T-helper 2 cell treated with Interferon-gamma antibody and Interleukin-4, amounts not matched to agents 100 ng/mL and 5 ng/mL, for 36 hours (primary cell): ENCODE results near the gene ZNF212. TPM values are rescaled to one million over a fixed set of nuclear protein-coding genes. Genes with fewer than 3 reads are reported as not detected.

Source experiments
- intact Hi-C: fragments of 100-400 bp; cut with micrococcal nuclease; formaldehyde crosslinking; loops from one replicate; pipeline ENCODE4 v1.15.1; 2023
- total RNA-seq: library from RNA; stranded (reverse); gene quantifications from 2 replicates; pipeline ENCODE4 v1.2.3, GENCODE V29; 2022

ZNF212 gene
- total RNA-seq: 10.2 and 12.5 TPM in 2 replicates

- intact Hi-C loops: loop anchor here (1.0 to 2.0 kb wide), 8 partner anchors 23 to 385 kb away; partner anchors contain the start of genes ZNF398, ZNF425, ZNF746 and ZNF783
Measured at GRCh38 chr7:149239345-149240143, at the start of gene ZNF212. TSS of gene ZNF212 (plus strand) at chr7:149239651. CDS start at chr7:149239779, 128 bp downstream.

GRCh38 chr7:149191851-149192250, 47.6 kb upstream of the ZNF212 start:
- intact Hi-C loops: no loop called here

GRCh38 chr7:149194799-149195179, 44.7 kb upstream of the ZNF212 start:
- intact Hi-C loops: loop anchor here (1.0 to 5.0 kb wide), 5 partner anchors 47 to 303 kb away; partner anchors contain the start of genes ZNF398, ZNF425 and ZNF746

- intact Hi-C loops: loop anchor here (1.0 to 5.0 kb wide), 7 partner anchors 14 to 302 kb away; partner anchors contain the start of genes ZNF212, ZNF398, ZNF425 and ZNF746
Measured at GRCh38 chr7:149195180-149196150, 44.0 kb upstream of the ZNF212 start, which contains the start of gene ZNF282. TSS of gene ZNF282 (plus strand) at chr7:149195546. CDS start at chr7:149195590, 44 bp downstream.

GRCh38 chr7:149196151-149196704, 43.2 kb upstream of the ZNF212 start:
- intact Hi-C loops: loop anchor here (1.0 to 5.0 kb wide), 5 partner anchors 13 to 301 kb away; partner anchors contain the start of genes ZNF212, ZNF425 and ZNF746

GRCh38 chr7:149196705-149197171, 42.7 kb upstream of the ZNF212 start:
- intact Hi-C loops: loop anchor here (1.0 to 5.0 kb wide), 5 partner anchors 13 to 301 kb away; partner anchors contain the start of genes ZNF212, ZNF425 and ZNF746

GRCh38 chr7:149197675-149198074, 41.8 kb upstream of the ZNF212 start:
- intact Hi-C loops: loop anchor here (2.0 to 5.0 kb wide), 4 partner anchors 41 to 300 kb away; partner anchors contain the start of genes ZNF212, ZNF425 and ZNF746

- intact Hi-C loops: loop anchor here (5.0 kb wide), 3 partner anchors 71 to 299 kb away; partner anchors contain the start of genes ZNF425 and ZNF746
Measured at GRCh38 chr7:149198161-149198816, 41.2 kb upstream of the ZNF212 start.

- intact Hi-C loops: loop anchor here (5.0 kb wide), 3 partner anchors 72 to 298 kb away; partner anchors contain the start of genes ZNF425 and ZNF746
Measured at GRCh38 chr7:149199234-149199995, 40.0 kb upstream of the ZNF212 start.

GRCh38 chr7:149202831-149203231, 36.6 kb upstream of the ZNF212 start:
- intact Hi-C loops: no loop called here

GRCh38 chr7:149205690-149206381, 33.6 kb upstream of the ZNF212 start:
- intact Hi-C loops: no loop called here

- intact Hi-C loops: no loop called here
Measured at GRCh38 chr7:149207324-149208035, 32.0 kb upstream of the ZNF212 start.

- intact Hi-C loops: loop anchor here (1.0 kb wide), 1 partner anchor 13 kb away; no protein-coding TSS in a partner anchor
Measured at GRCh38 chr7:149209518-149210269, 29.8 kb upstream of the ZNF212 start.

GRCh38 chr7:149210551-149210950, 28.9 kb upstream of the ZNF212 start:
- intact Hi-C loops: no loop called here

GRCh38 chr7:149214020-149214720, 25.3 kb upstream of the ZNF212 start:
- intact Hi-C loops: no loop called here

GRCh38 chr7:149216402-149216801, 23.0 kb upstream of the ZNF212 start:
- intact Hi-C loops: no loop called here
